A549 (cell line): ENCODE data around the gene BCL2. TPM values are rescaled to one million over a fixed set of nuclear protein-coding genes. Genes with fewer than 3 reads are reported as not detected.

ENCODE experiments used
- ATAC-seq, 2 experiments: fragments of 200-7000 bp in 1 of 2; fragments of >200 bp in 1 of 2; cut with Nextera tagmentation in 1 of 2; cut with Tn5 transposase in 1 of 2; 3 replicates each; pipeline versions ENCODE4 v1.8.0 to v1.9.1; 2018 to 2020; ENCODE audit warnings: mild to moderate bottlenecking in 1 of 2, moderate library complexity in 1 of 2
- CTCF ChIA-PET: fragments of 300-600 bp; sonication (Branson Sonifier 250); formaldehyde crosslinking; extraction: SDS; loops from one replicate; lab custom pipeline; 2021; ENCODE audit warnings: antibody characterized with exemption, inconsistent platforms; lab: Yijun Ruan, JAX
- POLR2A ChIA-PET: fragments of 350-600 bp; formaldehyde crosslinking; extraction: SDS; loops from one replicate; lab custom pipeline; 2021; ENCODE audit warnings: antibody characterized with exemption, inconsistent platforms; lab: Yijun Ruan, JAX
- DNase-seq, 2 experiments: peaks; one replicate each; pipeline versions ENCODE4 v3.0.0 to v3.0.0-alpha.2; 2011 to 2016; ENCODE audit warnings: low read depth in 1 of 2, low spot score in 1 of 2
- FAIRE-seq: peaks from 2 replicates; lab custom pipeline; 2011; peaks lifted over from hg19 to GRCh38; lab: Jason Lieb, UNC
- H3K27ac ChIP-seq, 2 experiments: fragments of >200 bp; sonication (Bioruptor Twin); formaldehyde crosslinking; 3 replicates each; pipeline ENCODE4 v1.5.1; 2016 to 2017
- H3K4me1 ChIP-seq: fragments of >200 bp; sonication (Bioruptor Twin); formaldehyde crosslinking; 3 replicates; pipeline ENCODE4 v1.6.1; 2016
- H3K4me2 ChIP-seq: fragments of >200 bp; sonication (Bioruptor Twin); formaldehyde crosslinking; 3 replicates; pipeline ENCODE4 v1.6.1; 2016
- H3K4me3 ChIP-seq: fragments of >200 bp; sonication (Bioruptor Twin); formaldehyde crosslinking; 3 replicates; pipeline ENCODE4 v1.5.1; 2016
- H3K9me3 ChIP-seq: fragments of >200 bp; sonication (Bioruptor Twin); formaldehyde crosslinking; 3 replicates; pipeline ENCODE4 v1.6.1; 2016
- BHLHE40 ChIP-seq: IDR thresholded peaks from 2 replicates; pipeline ENCODE4 v1.6.1; 2012; ENCODE audit warnings: low read depth, low read length, inconsistent platforms
- CTCF ChIP-seq: fragments of >200 bp; sonication (Bioruptor Twin); formaldehyde crosslinking; IDR thresholded peaks from 3 replicates; pipeline ENCODE4 v1.5.1; 2016
- EP300 ChIP-seq, 2 experiments: fragments of >200 bp; sonication (Bioruptor Twin); formaldehyde crosslinking; IDR thresholded peaks; 2 replicates in 1 of 2; 3 replicates in 1 of 2; pipeline ENCODE4 v1.6.1; 2016 to 2017
- HES2 ChIP-seq: fragments of >200 bp; sonication (Bioruptor Twin); formaldehyde crosslinking; IDR thresholded peaks from 2 replicates; pipeline ENCODE4 v1.6.1; 2016
- JUNB ChIP-seq: fragments of >200 bp; sonication (Bioruptor Twin); formaldehyde crosslinking; IDR thresholded peaks from 2 replicates; pipeline ENCODE4 v1.6.1; 2016
- MAX ChIP-seq: IDR thresholded peaks from 2 replicates; pipeline ENCODE4 v1.6.1; 2012
- NFE2L2 ChIP-seq: fragments of 150-350 bp; conservative IDR thresholded peaks from 2 replicates; pipeline ENCODE4 v1.6.1; 2014; ENCODE audit warnings: low read length
- NR3C1 ChIP-seq: fragments of >200 bp; sonication (Bioruptor Twin); formaldehyde crosslinking; IDR thresholded peaks from 3 replicates; pipeline ENCODE4 v1.6.1; 2017
- PHF8 ChIP-seq: fragments of 200-600 bp; sonication (generic); IDR thresholded peaks from 2 replicates; pipeline ENCODE4 v1.6.1; 2016; ENCODE audit warnings: low read depth, mild to moderate bottlenecking, antibody characterized with exemption, moderate library complexity, borderline replicate concordance
- RAD21 ChIP-seq, 2 experiments: fragments of >200 bp in 1 of 2; sonication (Bioruptor Twin) in 1 of 2; formaldehyde crosslinking in 1 of 2; IDR thresholded peaks in 1 of 2; conservative IDR thresholded peaks in 1 of 2; 2 replicates in 1 of 2; 3 replicates in 1 of 2; pipeline ENCODE4 v1.6.1; 2012 to 2018; ENCODE audit warnings: inconsistent platforms in 1 of 2
- RARB ChIP-seq: fragments of 250-450 bp; sonication (Bioruptor Pico); IDR thresholded peaks from 2 replicates; pipeline ENCODE4 v1.8.0; 2021; ENCODE audit warnings: mild to moderate bottlenecking, moderate library complexity
- REST ChIP-seq: fragments of 200-600 bp; sonication (generic); IDR thresholded peaks from 2 replicates; pipeline ENCODE4 v1.6.1; 2016; ENCODE audit warnings: antibody characterized with exemption, mild to moderate bottlenecking, moderate library complexity
- RNF2 ChIP-seq: fragments of 200-600 bp; sonication (generic); IDR thresholded peaks from 2 replicates; pipeline ENCODE4 v1.6.1; 2016; ENCODE audit warnings: low read depth, mild to moderate bottlenecking, antibody characterized with exemption, moderate library complexity, borderline replicate concordance
- USF2 ChIP-seq: fragments of 450-650 bp; IDR thresholded peaks from 2 replicates; pipeline ENCODE4 v1.6.1; 2014; ENCODE audit warnings: antibody characterized with exemption
- ZC3H11A ChIP-seq: fragments of 450-650 bp; IDR thresholded peaks from 2 replicates; pipeline ENCODE4 v1.6.1; 2014; ENCODE audit warnings: antibody characterized with exemption, mild to moderate bottlenecking
- WGBS: methylation state at CpG from one replicate; pipeline ENCODE4 v1.1.6; 2017; ENCODE audit errors: missing lambda C conversion rate; 5-methylcytosine and 5-hydroxymethylcytosine counted together
- polyA plus RNA-seq, 4 experiments: library from polyadenylated mRNA; depleted of rRNA in 3 of 4; stranded (reverse); fragments of >200 nt; fragmentation: RNase III in 1 of 4; extraction: RNeasy Plus Mini Kit Qiagen cat#74134 plus additional on column Dnase treatment in 1 of 4; gene quantifications; 2 replicates in 3 of 4; 3 replicates in 1 of 4; pipeline ENCODE4 v1.2.3, GENCODE V29; 2011 to 2017

The BCL2 gene
- polyA plus RNA-seq, 2 of the 4 experiments (the other 2 are of a cell fraction), result 0.50 to 0.61 TPM

- TF ChIP-seq HES2, result no peak
- H3K4me3 ChIP-seq, result no peak overlapping the region
- ATAC-seq (no peak), DNase-seq (no peak), FAIRE-seq (no peak)
- ChIA-PET CTCF (interaction anchor here (0.6 to 1.1 kb wide), 2 partner anchors 16 to 19 kb away, joined by 3 to 4 read pairs; no protein-coding TSS in a partner anchor), POLR2A (no interaction called here)
- 39% methylated on average over 12 of the region's 12 CpGs for WGBS
- H3K4me2 ChIP-seq, result no peak overlapping the region
- H3K9me3 ChIP-seq, result no peaks in the 10 kb centered on the region
- H3K27ac ChIP-seq, result no peak overlapping the region
- no peaks in the 10 kb centered on the region for H3K4me1 ChIP-seq
Measured at GRCh38 chr18:63262369-63263335, 56.9 kb downstream of the BCL2 start.

- ATAC-seq (no peak), DNase-seq (no peak), FAIRE-seq (no peak)
- Histone ChIP-seq H3K9me3 (no peaks in the 10 kb centered on the region), H3K4me3 (no peak overlapping the region), H3K27ac (no peak overlapping the region), H3K4me1 (no peaks in the 10 kb centered on the region), H3K4me2 (no peak overlapping the region)
- POLR2A ChIA-PET, result no interaction called here
- CTCF ChIA-PET, result interaction anchor here (1.1 kb wide), 1 partner anchor 15 kb away, joined by 3 read pairs; no protein-coding TSS in a partner anchor
- TF ChIP-seq BHLHE40 (no peak), NFE2L2 (no peak), CTCF (no peak), USF2 (no peak), NR3C1 (no peak), PHF8 (no peak), MAX (no peak), JUNB (no peak), REST (no peak), EP300 (IDR thresholded peaks at IDR 0.05) (no peak)
- TF ChIP-seq, all 56 proteins: peak for 0
- whole genome bisulfite sequencing, result 0% methylated on average over 3 of the region's 3 CpGs
Measured at GRCh38 chr18:63261029-63261428, 58.5 kb downstream of the BCL2 start.

- TF ChIP-seq RNF2 (no peak), ZC3H11A (no peak), RARB (no peak), MAX (no peak), RAD21 (conservative IDR thresholded peaks at IDR 0.05 in 1 of 2, IDR thresholded peaks at IDR 0.05 in 1 of 2) (no peak)
- ChIA-PET POLR2A (no interaction called here), CTCF (no interaction called here)
- no peak overlapping the region for H3K4me2 ChIP-seq
- H3K4me3 ChIP-seq, result no peak overlapping the region
- no peaks in the 10 kb centered on the region for H3K4me1 ChIP-seq
- H3K27ac ChIP-seq, result no peak overlapping the region
- no peaks in the 10 kb centered on the region for H3K9me3 ChIP-seq
- WGBS, result 55% methylated on average over 7 of the region's 7 CpGs
- DNase-seq (no peak), ATAC-seq (no peak), FAIRE-seq (no peak)
Measured at GRCh38 chr18:63260380-63260754, 59.2 kb downstream of the BCL2 start.
